Endothelial cell of umbilical vein (primary cell): Measurements from ENCODE around the gene ACLY. TPM values are rescaled to one million over a fixed set of nuclear protein-coding genes. Genes with fewer than 3 reads are reported as not detected.

Source experiments
- BruUV-seq: library from RNA; stranded (reverse); fragments of 400-500 nt; replicated peaks from 2 replicates; lab custom pipeline; 2021; lab: Mats Ljungman, UMichigan
- CTCF ChIA-PET: fragments of 300-600, 350-600 bp; sonication (Branson Sonifier 250); formaldehyde crosslinking; loops from one replicate; lab custom pipeline; 2021; ENCODE audit warnings: antibody characterized with exemption, inconsistent platforms; lab: Charles Lee
- POLR2A ChIA-PET: fragments of 300-600, 350-600 bp; sonication (Branson Sonifier 250); formaldehyde crosslinking; loops from one replicate; lab custom pipeline; 2021; ENCODE audit warnings: antibody characterized with exemption, inconsistent platforms; lab: Charles Lee
- DNase-seq: peaks from one replicate; pipeline ENCODE4 v3.0.0-alpha.2; 2011; ENCODE audit warnings: low read depth, low spot score
- FAIRE-seq: peaks from 2 replicates; lab custom pipeline; 2011; peaks lifted over from hg19 to GRCh38; lab: Jason Lieb, UNC
- H2AFZ ChIP-seq: 2 replicates; pipeline ENCODE4 v1.6.0; 2012; ENCODE audit warnings: low read depth, low read length, control low read depth, inconsistent platforms
- H3K27ac ChIP-seq: 2 replicates; pipeline ENCODE4 v1.5.1; 2011; ENCODE audit warnings: low read depth, mild to moderate bottlenecking, control low read depth, low read length, moderate library complexity; ENCODE audit not compliant: insufficient read depth
- H3K27me3 ChIP-seq, 2 experiments: 2 replicates each; pipeline versions ENCODE4 v1.6.0 to v1.6.1; 2011; ENCODE audit warnings: low read length in 2 of 2, mixed read lengths in 1 of 2; ENCODE audit not compliant: control insufficient read depth in 2 of 2, insufficient read depth in 2 of 2
- H3K36me3 ChIP-seq, 2 experiments: 2 replicates in 1 of 2; 3 replicates in 1 of 2; pipeline ENCODE4 v1.5.1; 2011; ENCODE audit warnings: low read length in 2 of 2, mild to moderate bottlenecking in 1 of 2, moderate library complexity in 1 of 2; ENCODE audit not compliant: control insufficient read depth in 2 of 2, insufficient read depth in 2 of 2; ENCODE audit errors: extremely low read depth in 1 of 2
- H3K4me1 ChIP-seq: 3 replicates; pipeline ENCODE4 v1.5.1; 2011; ENCODE audit warnings: mild to moderate bottlenecking, low read length; ENCODE audit not compliant: control insufficient read depth, insufficient read depth; ENCODE audit errors: extremely low read depth
- H3K4me2 ChIP-seq: 2 replicates; pipeline ENCODE4 v1.6.1; 2011; ENCODE audit warnings: low read length, control low read depth, mixed read lengths; ENCODE audit not compliant: insufficient read depth
- H3K4me3 ChIP-seq, 3 experiments: fragments of 200-600 bp in 1 of 3; sonication (generic), shearing (Covaris generic) in 1 of 3; replicated peaks in 1 of 3; 2 replicates each; pipeline ENCODE4 v1.5.1; 2011 to 2016; ENCODE audit warnings: control low read depth in 3 of 3, low read length in 3 of 3, mild to moderate bottlenecking in 2 of 3, inconsistent platforms in 1 of 3, low read depth in 1 of 3, moderate library complexity in 1 of 3; ENCODE audit not compliant: insufficient read depth in 1 of 3
- H3K79me2 ChIP-seq: 2 replicates; pipeline ENCODE4 v1.6.0; 2012; ENCODE audit warnings: low read length, inconsistent platforms; ENCODE audit not compliant: control insufficient read depth, insufficient read depth
- H3K9ac ChIP-seq: replicated peaks from 2 replicates; pipeline ENCODE3; 2011; ENCODE audit warnings: low read length, control low read depth; ENCODE audit not compliant: insufficient read depth; ENCODE audit errors: extremely low read depth
- H3K9me1 ChIP-seq: replicated peaks from 3 replicates; pipeline ENCODE4 v1.6.0; 2011; ENCODE audit warnings: mild to moderate bottlenecking, low read length; ENCODE audit not compliant: control insufficient read depth, insufficient read depth; ENCODE audit errors: extremely low read depth
- H3K9me3 ChIP-seq: replicated peaks from 2 replicates; pipeline ENCODE4 v1.5.1; 2012; ENCODE audit warnings: low read length, inconsistent platforms; ENCODE audit not compliant: control insufficient read depth, insufficient read depth
- H4K20me1 ChIP-seq: replicated peaks from 2 replicates; pipeline ENCODE3; 2011; ENCODE audit warnings: mild to moderate bottlenecking, low read length; ENCODE audit not compliant: control insufficient read depth, insufficient read depth; ENCODE audit errors: extremely low read depth
- CTCF ChIP-seq, 2 donors: IDR thresholded peaks; 1 replicate in 1 of 2; 2 replicates in 1 of 2; pipeline ENCODE4 v1.5.1; 2011; ENCODE audit warnings: low read length in 2 of 2, mild to moderate bottlenecking in 2 of 2, moderate library complexity in 2 of 2, control low read depth in 1 of 2, inconsistent platforms in 1 of 2, low read depth in 1 of 2; ENCODE audit not compliant: insufficient read depth in 1 of 2; ENCODE audit errors: extremely low read depth in 1 of 2
- FOS ChIP-seq: IDR thresholded peaks from 2 replicates; pipeline ENCODE4 v1.6.1; 2011; ENCODE audit warnings: mild to moderate bottlenecking, low read length, moderate library complexity, borderline replicate concordance; ENCODE audit not compliant: insufficient read depth
- JUN ChIP-seq: IDR thresholded peaks from 2 replicates; pipeline ENCODE4 v1.6.1; 2011; ENCODE audit warnings: borderline replicate concordance, low read depth; ENCODE audit not compliant: insufficient read length, insufficient read depth
- MYC ChIP-seq: IDR thresholded peaks from one replicate; pipeline ENCODE4 v1.6.1; 2011; ENCODE audit warnings: mild to moderate bottlenecking, low read depth, low read length
- POLR2A ChIP-seq: IDR thresholded peaks from 2 replicates; pipeline ENCODE4 v1.6.1; 2012; ENCODE audit warnings: low read depth, mild to moderate bottlenecking, control low read depth, low read length
- dilution Hi-C: fragments of 300-500 bp; cut with MboI; formaldehyde crosslinking; loops from one replicate; pipeline ENCODE4 v1.15.0; 2019; ENCODE audit warnings: low sequenced_read_pairs; ENCODE audit not compliant: extremely low pct_ligation_motif_present
- intact Hi-C: fragments of 100-400 bp; cut with micrococcal nuclease; formaldehyde crosslinking; loops from one replicate; pipeline ENCODE4 v1.10.0; 2022
- polyA plus RNA-seq, 4 experiments: library from polyadenylated mRNA; depleted of rRNA in 3 of 4; stranded (reverse) in 3 of 4; unstranded in 1 of 4; fragments of >200 nt; gene quantifications; 2 replicates each; pipeline versions ENCODE4 v1.2.1 to v1.2.3, GENCODE V29; 2011 to 2012; ENCODE audit warnings: missing spikeins in 1 of 4
- total RNA-seq: library from RNA; stranded (reverse); gene quantifications from 2 replicates; pipeline ENCODE4 v1.2.3, GENCODE V29; 2021

ACLY gene
- total and polyA plus RNA-seq, 2 donors (not counting 3 experiments of a cell fraction or from before 2014, with no cell fraction given), result 174 to 324 TPM

- FAIRE-seq, result no peak
- BruUV-seq, result no TSS peak
- CTCF ChIA-PET, result interaction anchor here (1.4 kb wide), 1 partner anchor 24 kb away, joined by 3 read pairs; no protein-coding TSS in a partner anchor
Observed at GRCh38 chr17:41935641-41936040, 16.9 kb upstream of the ACLY start.

More at GRCh38 chr17:41935641-41936040, 16.9 kb upstream of the ACLY start:
- POLR2A ChIA-PET, result no interaction called here
- no peak overlapping the region for H3K4me3 ChIP-seq
- peaks cover 0 to 3% of the 10 kb centered on the region in 2 experiments for H3K27me3 ChIP-seq
- H3K27ac ChIP-seq, result no peak overlapping the region
- H3K9me1 ChIP-seq, result no peaks in the 10 kb centered on the region
- intact Hi-C loops, result no loop called here
- no peaks in the 10 kb centered on the region for H3K9me3 ChIP-seq
- DNase-seq, result no peak
- no peaks in the 10 kb centered on the region for H3K36me3 ChIP-seq
- TF ChIP-seq FOS, result no peak
- no peak for TF ChIP-seq JUN
- no peak for TF ChIP-seq POLR2A
- TF ChIP-seq CTCF (IDR thresholded peaks at IDR 0.05; ENCODE audit: extremely low read depth in 1 of 2, insufficient read depth in 1 of 2, low read depth in 1 of 2, low read length in 2 of 2), result no peak
- TF ChIP-seq MYC, result no peak
- H3K79me2 ChIP-seq, result no peaks in the 10 kb centered on the region
- dilution Hi-C loops, result no loop called here
- H4K20me1 ChIP-seq, result no peaks in the 10 kb centered on the region
- H2AFZ ChIP-seq, result no peak overlapping the region
- H3K9ac ChIP-seq, result no peak overlapping the region
- H3K4me1 ChIP-seq, result no peaks in the 10 kb centered on the region
- no peak overlapping the region for H3K4me2 ChIP-seq
